ENCODE measurements around the gene UPP1. TPM values are rescaled to one million over a fixed set of nuclear protein-coding genes. Genes with fewer than 3 reads are reported as not detected.
"Not testable (repeated sequence)": the region's sequence is repeated elsewhere in the genome, so short reads cannot be mapped to it uniquely, and the experiment has no call there.

UPP1 gene
- total and polyA plus RNA-seq, 2 of the 4 experiments (the other 2 are of a cell fraction) = 3.9 to 14.5 TPM

- CTCF ChIA-PET; H4K5ac ChIP-seq (ENCODE audit: low read depth, low read length); H3K79me1 ChIP-seq (ENCODE audit: low read depth in 1 of 2, low read length in 2 of 2); H3K9ac ChIP-seq (ENCODE audit: low read depth, low read length); ATAC-seq (ENCODE audit: low read depth); BruUV-seq (replicated peaks); dilution Hi-C loops (cut with HindIII; ENCODE audit: low sequenced_read_pairs, unreplicated experiment); H3K23ac ChIP-seq (ENCODE audit: low read depth, low read length); H2AFZ ChIP-seq (replicated peaks; ENCODE audit: low read length, poor library complexity); H3K4me2 ChIP-seq (ENCODE audit: low read depth, low read length); H3K4ac ChIP-seq (ENCODE audit: low read depth, low read length); H3K18ac ChIP-seq (ENCODE audit: low read depth, low read length); H3K9me3 ChIP-seq (ENCODE audit: control insufficient read depth, insufficient read depth, low read length); H2AK9ac ChIP-seq (replicated peaks; ENCODE audit: low read depth, low read length, poor library complexity); DNase-seq; intact Hi-C loops (cut with micrococcal nuclease); H3K27ac ChIP-seq (ENCODE audit: insufficient read depth, low read length); H4K20me1 ChIP-seq (ENCODE audit: insufficient read depth, low read length); H3K9me1 ChIP-seq (ENCODE audit: insufficient read depth, low read length); POLR2A ChIA-PET (ENCODE audit: unreplicated experiment); H3K4me3 ChIP-seq (ENCODE audit: insufficient read depth, low read depth, low read length); H4K91ac ChIP-seq (ENCODE audit: insufficient read depth, low read depth, low read length); H3K56ac ChIP-seq (ENCODE audit: extremely low read depth, insufficient read depth, low read length); H3K36me3 ChIP-seq (ENCODE audit: control insufficient read depth, insufficient read depth, low read length); in situ Hi-C loops (cut with MboI; ENCODE audit: low sequenced_read_pairs); H2BK20ac ChIP-seq (ENCODE audit: low read depth, low read length); H3K4me1 ChIP-seq (ENCODE audit: control insufficient read depth, insufficient read depth, low read length); H2AK5ac ChIP-seq (ENCODE audit: low read depth, low read length); H4K8ac ChIP-seq (ENCODE audit: low read depth in 2 of 2, low read length in 2 of 2); H3K14ac ChIP-seq (replicated peaks; ENCODE audit: low read depth, low read length); H2BK15ac ChIP-seq (ENCODE audit: low read depth, low read length); H2BK120ac ChIP-seq (ENCODE audit: low read depth, low read length); H2BK5ac ChIP-seq (ENCODE audit: low read depth, low read length, poor library complexity, severe bottlenecking): not testable (repeated sequence)
- peaks cover 12% of the 10 kb centered on the region for H3K27me3 ChIP-seq (ENCODE audit: control insufficient read depth, insufficient read depth, low read length)
- WGBS, 2 experiments (ENCODE audit: extremely low coverage in 2 of 2, insufficient read length in 1 of 2) = no CpG with 5 or more reads among the region's 7 CpGs
Measured at GRCh38 chr7:48147690-48148089, 58.6 kb downstream of the UPP1 start.

Data from IMR-90 (cell line).